ENCODE results near the gene AMDHD2. TPM values are rescaled to one million over a fixed set of nuclear protein-coding genes. Genes with fewer than 3 reads are reported as not detected.

AMDHD2 gene
- total and polyA plus RNA-seq, 10 donors = 37.8 to 94.0 (median 70.6) TPM

- Histone ChIP-seq H3K4me3 (no peak overlapping the region), H3K27me3 (replicated peaks in 1 of 7) (no peaks in the 10 kb centered on the region), H3K36me3 (peaks cover 0 to 57% (median 41%) of the 10 kb centered on the region in 6 donors), H3K9me3 (no peaks in the 10 kb centered on the region), H3K27ac (peak overlapping the region in 1 of 8 donors; percentile 99), H3K4me1 (peaks cover 5 to 68% (median 28%) of the 10 kb centered on the region in 6 donors)
- peak; percentile 79 for DNase-seq
- WGBS, 5 donors = 89 to 97% (median 91%) methylated on average over 7 to 15 of the region's 15 CpGs
- intact Hi-C loops (cut with DNase I; ENCODE audit: low total_unique reads) = loop anchor here (5.0 kb wide), 1 partner anchor 132 kb away; no protein-coding TSS in a partner anchor
- TF ChIP-seq POLR2AphosphoS5 (IDR thresholded peaks at IDR 0.05) = peak in 1 of 3 donors; percentile 31
- no peak for TF ChIP-seq CTCF (IDR thresholded peaks at IDR 0.05 in 8 of 11, conservative IDR thresholded peaks at IDR 0.05 in 3 of 11)
- TF ChIP-seq POLR2A (IDR thresholded peaks at IDR 0.05) = no peak
These were observed 9.9 kb downstream of the AMDHD2 start for GRCh38 chr16:2529961-2530628.

GRCh38 chr16:2530629-2531318 lies 10.6 kb downstream of the AMDHD2 start:
- Histone ChIP-seq H3K9me3 (no peaks in the 10 kb centered on the region), H3K27me3 (replicated peaks in 1 of 7) (no peaks in the 10 kb centered on the region), H3K36me3 (peaks cover 0 to 50% (median 38%) of the 10 kb centered on the region in 6 donors), H3K4me3 (peak overlapping the region in 1 of 8 donors; percentile 78), H3K4me1 (peaks cover 5 to 66% (median 29%) of the 10 kb centered on the region in 6 donors), H3K27ac (peak overlapping the region; percentile 93 to 99 (median 98))
- intact Hi-C loops (cut with DNase I; ENCODE audit: low total_unique reads) = loop anchor here (5.0 kb wide), 1 partner anchor 132 kb away; no protein-coding TSS in a partner anchor
- TF ChIP-seq POLR2AphosphoS5 (IDR thresholded peaks at IDR 0.05) (peak in 2 of 3 donors; percentile 5 to 39), CTCF (IDR thresholded peaks at IDR 0.05 in 8 of 11, conservative IDR thresholded peaks at IDR 0.05 in 3 of 11) (no peak)
- WGBS, 5 donors = 89 to 93% (median 91%) methylated on average over 9 to 14 of the region's 14 CpGs
- peak; percentile 88 for DNase-seq

- DNase-seq = no peak
- no peaks in the 10 kb centered on the region for H3K27me3 ChIP-seq (replicated peaks in 1 of 7)
- TF ChIP-seq POLR2AphosphoS5 (IDR thresholded peaks at IDR 0.05) (no peak), CTCF (IDR thresholded peaks at IDR 0.05 in 8 of 11, conservative IDR thresholded peaks at IDR 0.05 in 3 of 11) (no peak)
- H3K9me3 ChIP-seq = no peaks in the 10 kb centered on the region
- 12 to 21% (median 16%) methylated on average over 8 to 11 of the region's 11 CpGs for WGBS, 5 donors
- intact Hi-C loops (cut with DNase I; ENCODE audit: low total_unique reads) = loop anchor here (5.0 kb wide), 1 partner anchor 131 kb away; no protein-coding TSS in a partner anchor
- peak within 1 kb of the TSS; percentile 33 to 78 (median 56) for H3K4me3 ChIP-seq
- H3K4me1 ChIP-seq = peaks cover 5 to 66% (median 32%) of the 10 kb centered on the region in 6 donors
- peak within 1 kb of the TSS; percentile 93 to 99 (median 98) for H3K27ac ChIP-seq
- H3K36me3 ChIP-seq = peaks cover 0 to 45% (median 33%) of the 10 kb centered on the region in 6 donors
These were observed 11.2 kb downstream of the AMDHD2 start, which contains the start of gene CEMP1 for GRCh38 chr16:2531371-2531695. CEMP1 (minus strand) TSS chr16:2531408; CDS start chr16:2531073, 335 bp downstream.
